Activated naive CD8-positive, alpha-beta T cell (primary cell): ENCODE data around the gene CEP104.

Source experiments
- H3K27ac Mint-ChIP-seq: one replicate; pipeline ENCODE4 v1.8.0; 2021; ENCODE audit warnings: mixed read lengths
- H3K27me3 Mint-ChIP-seq: one replicate; pipeline ENCODE4 v1.8.0; 2021; ENCODE audit warnings: mixed read lengths
- H3K36me3 Mint-ChIP-seq: one replicate; pipeline ENCODE4 v1.8.0; 2021; ENCODE audit warnings: mixed read lengths
- H3K4me1 Mint-ChIP-seq: one replicate; pipeline ENCODE4 v1.8.0; 2021; ENCODE audit warnings: low read depth, mixed read lengths
- H3K4me3 Mint-ChIP-seq: one replicate; pipeline ENCODE4 v1.8.0; 2021; ENCODE audit warnings: mild to moderate bottlenecking, mixed read lengths
- H3K9me3 Mint-ChIP-seq: one replicate; pipeline ENCODE4 v1.8.0; 2021; ENCODE audit warnings: low read depth, mixed read lengths

CEP104 gene

GRCh38 chr1:3898994-3899753, 42.2 kb upstream of the CEP104 start:
- Mint-ChIP-seq H3K4me1 (peaks cover 48% of the 10 kb centered on the region), H3K27ac (peak overlapping the region; percentile 51), H3K36me3 (peaks cover 7% of the 10 kb centered on the region), H3K9me3 (no peaks in the 10 kb centered on the region), H3K4me3 (peak overlapping the region; percentile 90), H3K27me3 (no peaks in the 10 kb centered on the region)

GRCh38 chr1:3898475-3898735, 41.4 kb upstream of the CEP104 start:
- no peaks in the 10 kb centered on the region for H3K27me3 Mint-ChIP-seq
- H3K36me3 Mint-ChIP-seq: peaks cover 7% of the 10 kb centered on the region
- peaks cover 48% of the 10 kb centered on the region for H3K4me1 Mint-ChIP-seq
- H3K27ac Mint-ChIP-seq: peak overlapping the region; percentile 51
- no peaks in the 10 kb centered on the region for H3K9me3 Mint-ChIP-seq
- H3K4me3 Mint-ChIP-seq: peak overlapping the region; percentile 90

- peaks cover 7% of the 10 kb centered on the region for H3K36me3 Mint-ChIP-seq
- no peak overlapping the region for H3K27ac Mint-ChIP-seq
- H3K27me3 Mint-ChIP-seq: no peaks in the 10 kb centered on the region
- H3K9me3 Mint-ChIP-seq: no peaks in the 10 kb centered on the region
- H3K4me3 Mint-ChIP-seq: no peak overlapping the region
- H3K4me1 Mint-ChIP-seq: peaks cover 36% of the 10 kb centered on the region
These were observed 39.5 kb upstream of the CEP104 start for GRCh38 chr1:3896396-3897000.

- no peaks in the 10 kb centered on the region for H3K9me3 Mint-ChIP-seq
- no peaks in the 10 kb centered on the region for H3K27me3 Mint-ChIP-seq
- H3K27ac Mint-ChIP-seq: no peak overlapping the region
- H3K36me3 Mint-ChIP-seq: peaks cover 7% of the 10 kb centered on the region
- H3K4me1 Mint-ChIP-seq: peaks cover 36% of the 10 kb centered on the region
- H3K4me3 Mint-ChIP-seq: no peak overlapping the region
These were observed 38.9 kb upstream of the CEP104 start for GRCh38 chr1:3895951-3896325.

- H3K27ac Mint-ChIP-seq: no peak overlapping the region
- H3K4me1 Mint-ChIP-seq: peaks cover 41% of the 10 kb centered on the region
- H3K9me3 Mint-ChIP-seq: no peaks in the 10 kb centered on the region
- peaks cover 7% of the 10 kb centered on the region for H3K36me3 Mint-ChIP-seq
- H3K27me3 Mint-ChIP-seq: no peaks in the 10 kb centered on the region
- no peak overlapping the region for H3K4me3 Mint-ChIP-seq
These were observed 38.4 kb upstream of the CEP104 start for GRCh38 chr1:3895279-3895950.

- no peaks in the 10 kb centered on the region for H3K9me3 Mint-ChIP-seq
- no peak overlapping the region for H3K4me3 Mint-ChIP-seq
- H3K36me3 Mint-ChIP-seq: peaks cover 7% of the 10 kb centered on the region
- no peak overlapping the region for H3K27ac Mint-ChIP-seq
- H3K27me3 Mint-ChIP-seq: no peaks in the 10 kb centered on the region
- peaks cover 45% of the 10 kb centered on the region for H3K4me1 Mint-ChIP-seq
These were observed 37.7 kb upstream of the CEP104 start for GRCh38 chr1:3894626-3895278.

GRCh38 chr1:3893190-3893589, 36.2 kb upstream of the CEP104 start:
- Mint-ChIP-seq H3K4me3 (no peak overlapping the region), H3K27me3 (no peaks in the 10 kb centered on the region), H3K27ac (no peak overlapping the region), H3K4me1 (peaks cover 33% of the 10 kb centered on the region), H3K9me3 (no peaks in the 10 kb centered on the region), H3K36me3 (peaks cover 4% of the 10 kb centered on the region)

GRCh38 chr1:3892748-3893147, 35.7 kb upstream of the CEP104 start:
- Mint-ChIP-seq H3K9me3 (no peaks in the 10 kb centered on the region), H3K36me3 (peaks cover 4% of the 10 kb centered on the region), H3K4me3 (no peak overlapping the region), H3K4me1 (peaks cover 29% of the 10 kb centered on the region), H3K27me3 (no peaks in the 10 kb centered on the region), H3K27ac (no peak overlapping the region)

GRCh38 chr1:3891329-3891865, 34.4 kb upstream of the CEP104 start:
- Mint-ChIP-seq H3K4me3 (no peak overlapping the region), H3K9me3 (no peaks in the 10 kb centered on the region), H3K4me1 (peaks cover 23% of the 10 kb centered on the region), H3K36me3 (no peaks in the 10 kb centered on the region), H3K27me3 (no peaks in the 10 kb centered on the region), H3K27ac (no peak overlapping the region)

GRCh38 chr1:3890389-3891328, 33.6 kb upstream of the CEP104 start:
- Mint-ChIP-seq H3K9me3 (no peaks in the 10 kb centered on the region), H3K36me3 (no peaks in the 10 kb centered on the region), H3K27ac (peak overlapping the region; percentile 64), H3K4me3 (no peak overlapping the region), H3K4me1 (peaks cover 18% of the 10 kb centered on the region), H3K27me3 (no peaks in the 10 kb centered on the region)

- no peaks in the 10 kb centered on the region for H3K27me3 Mint-ChIP-seq
- H3K9me3 Mint-ChIP-seq: no peaks in the 10 kb centered on the region
- H3K4me3 Mint-ChIP-seq: no peak overlapping the region
- peaks cover 18% of the 10 kb centered on the region for H3K4me1 Mint-ChIP-seq
- H3K36me3 Mint-ChIP-seq: peaks cover 1% of the 10 kb centered on the region
- H3K27ac Mint-ChIP-seq: no peak overlapping the region
These were observed 32.9 kb upstream of the CEP104 start for GRCh38 chr1:3889936-3890335.

GRCh38 chr1:3888301-3888700, 31.3 kb upstream of the CEP104 start:
- Mint-ChIP-seq H3K4me1 (peaks cover 17% of the 10 kb centered on the region), H3K36me3 (peaks cover 5% of the 10 kb centered on the region), H3K9me3 (no peaks in the 10 kb centered on the region), H3K27me3 (no peaks in the 10 kb centered on the region), H3K27ac (no peak overlapping the region), H3K4me3 (no peak overlapping the region)

GRCh38 chr1:3886691-3887090, 29.7 kb upstream of the CEP104 start:
- no peak overlapping the region for H3K4me3 Mint-ChIP-seq
- H3K4me1 Mint-ChIP-seq: peaks cover 13% of the 10 kb centered on the region
- peaks cover 5% of the 10 kb centered on the region for H3K36me3 Mint-ChIP-seq
- no peaks in the 10 kb centered on the region for H3K9me3 Mint-ChIP-seq
- H3K27me3 Mint-ChIP-seq: no peaks in the 10 kb centered on the region
- no peak overlapping the region for H3K27ac Mint-ChIP-seq

- H3K27ac Mint-ChIP-seq: no peak overlapping the region
- no peaks in the 10 kb centered on the region for H3K27me3 Mint-ChIP-seq
- H3K36me3 Mint-ChIP-seq: peaks cover 7% of the 10 kb centered on the region
- peaks cover 14% of the 10 kb centered on the region for H3K4me1 Mint-ChIP-seq
- H3K4me3 Mint-ChIP-seq: no peak overlapping the region
- no peaks in the 10 kb centered on the region for H3K9me3 Mint-ChIP-seq
These were observed 29.2 kb upstream of the CEP104 start for GRCh38 chr1:3886106-3886670.
